ENCODE data around the gene UGT2B7.
"Not testable (repeated sequence)": the region's sequence is repeated elsewhere in the genome, so short reads cannot be mapped to it uniquely, and the experiment has no call there.

Gene UGT2B7

GRCh38 chr4:69099910-69100309, 3.6 kb downstream of the UGT2B7 start:
- H3K9ac ChIP-seq (ENCODE audit: low read depth, low read length): no peak overlapping the region

GRCh38 chr4:69102668-69103067, 6.4 kb downstream of the UGT2B7 start:
- not testable (repeated sequence) for H3K4me1 ChIP-seq (ENCODE audit: insufficient read depth, low read length); H3K9me3 ChIP-seq (ENCODE audit: control insufficient read depth, insufficient read depth, low read length); H3K9ac ChIP-seq (ENCODE audit: low read depth, low read length); H3K36me3 ChIP-seq (ENCODE audit: insufficient read depth, low read length)

More at GRCh38 chr4:69099910-69100309, 3.6 kb downstream of the UGT2B7 start:
- Histone ChIP-seq H3K36me3 (ENCODE audit: insufficient read depth, low read length) (no peaks in the 10 kb centered on the region), H3K4me1 (ENCODE audit: insufficient read depth, low read length) (no peaks in the 10 kb centered on the region), H3K9me3 (ENCODE audit: control insufficient read depth, insufficient read depth, low read length) (no peaks in the 10 kb centered on the region)

GRCh38 chr4:69104719-69105275, 8.5 kb downstream of the UGT2B7 start:
- no peak overlapping the region for H3K9ac ChIP-seq (ENCODE audit: low read depth, low read length)
- H3K9me3 ChIP-seq (ENCODE audit: control insufficient read depth, insufficient read depth, low read length): no peaks in the 10 kb centered on the region
- H3K4me1 ChIP-seq (ENCODE audit: insufficient read depth, low read length): no peaks in the 10 kb centered on the region
- H3K36me3 ChIP-seq (ENCODE audit: insufficient read depth, low read length): no peaks in the 10 kb centered on the region

GRCh38 chr4:69115151-69115850, 19.0 kb downstream of the UGT2B7 start:
- not testable (repeated sequence) for H3K36me3 ChIP-seq (ENCODE audit: insufficient read depth, low read length); H3K9ac ChIP-seq (ENCODE audit: low read depth, low read length); H3K9me3 ChIP-seq (ENCODE audit: control insufficient read depth, insufficient read depth, low read length); H3K4me1 ChIP-seq (ENCODE audit: insufficient read depth, low read length)

- Histone ChIP-seq H3K9ac (ENCODE audit: low read depth, low read length) (no peak overlapping the region), H3K4me1 (ENCODE audit: insufficient read depth, low read length) (no peaks in the 10 kb centered on the region)
Observed at GRCh38 chr4:69115851-69116213, 19.6 kb downstream of the UGT2B7 start.

GRCh38 chr4:69116645-69117321, 20.5 kb downstream of the UGT2B7 start:
- Histone ChIP-seq H3K36me3 (ENCODE audit: insufficient read depth, low read length) (no peaks in the 10 kb centered on the region), H3K9ac (ENCODE audit: low read depth, low read length) (no peak overlapping the region), H3K9me3 (ENCODE audit: control insufficient read depth, insufficient read depth, low read length) (no peaks in the 10 kb centered on the region), H3K4me1 (ENCODE audit: insufficient read depth, low read length) (no peaks in the 10 kb centered on the region)

More at GRCh38 chr4:69115851-69116213, 19.6 kb downstream of the UGT2B7 start:
- no peaks in the 10 kb centered on the region for H3K9me3 ChIP-seq (ENCODE audit: control insufficient read depth, insufficient read depth, low read length)
- H3K36me3 ChIP-seq (ENCODE audit: insufficient read depth, low read length): no peaks in the 10 kb centered on the region

- Histone ChIP-seq H3K9ac (ENCODE audit: low read depth, low read length) (no peak overlapping the region), H3K9me3 (ENCODE audit: control insufficient read depth, insufficient read depth, low read length) (no peaks in the 10 kb centered on the region), H3K4me1 (ENCODE audit: insufficient read depth, low read length) (no peaks in the 10 kb centered on the region), H3K36me3 (ENCODE audit: insufficient read depth, low read length) (no peaks in the 10 kb centered on the region)
Observed at GRCh38 chr4:69120870-69121269, 24.6 kb downstream of the UGT2B7 start.

- Histone ChIP-seq H3K4me1 (ENCODE audit: insufficient read depth, low read length) (no peaks in the 10 kb centered on the region), H3K36me3 (ENCODE audit: insufficient read depth, low read length) (no peaks in the 10 kb centered on the region), H3K9me3 (ENCODE audit: control insufficient read depth, insufficient read depth, low read length) (no peaks in the 10 kb centered on the region), H3K9ac (ENCODE audit: low read depth, low read length) (no peak overlapping the region)
Observed at GRCh38 chr4:69122476-69122875, 26.2 kb downstream of the UGT2B7 start.

- Histone ChIP-seq H3K9me3 (ENCODE audit: control insufficient read depth, insufficient read depth, low read length) (no peaks in the 10 kb centered on the region), H3K36me3 (ENCODE audit: insufficient read depth, low read length) (no peaks in the 10 kb centered on the region), H3K4me1 (ENCODE audit: insufficient read depth, low read length) (no peaks in the 10 kb centered on the region), H3K9ac (ENCODE audit: low read depth, low read length) (no peak overlapping the region)
Observed at GRCh38 chr4:69124941-69125340, 28.7 kb downstream of the UGT2B7 start.

GRCh38 chr4:69126024-69126423, 29.8 kb downstream of the UGT2B7 start:
- Histone ChIP-seq H3K36me3 (ENCODE audit: insufficient read depth, low read length) (no peaks in the 10 kb centered on the region), H3K9me3 (ENCODE audit: control insufficient read depth, insufficient read depth, low read length) (no peaks in the 10 kb centered on the region), H3K9ac (ENCODE audit: low read depth, low read length) (no peak overlapping the region), H3K4me1 (ENCODE audit: insufficient read depth, low read length) (no peaks in the 10 kb centered on the region)

GRCh38 chr4:69133993-69134392, 37.7 kb downstream of the UGT2B7 start:
- Histone ChIP-seq H3K9ac (ENCODE audit: low read depth, low read length) (no peak overlapping the region), H3K36me3 (ENCODE audit: insufficient read depth, low read length) (no peaks in the 10 kb centered on the region), H3K9me3 (ENCODE audit: control insufficient read depth, insufficient read depth, low read length) (no peaks in the 10 kb centered on the region), H3K4me1 (ENCODE audit: insufficient read depth, low read length) (no peaks in the 10 kb centered on the region)

- Histone ChIP-seq H3K4me1 (ENCODE audit: insufficient read depth, low read length) (no peaks in the 10 kb centered on the region), H3K9me3 (ENCODE audit: control insufficient read depth, insufficient read depth, low read length) (no peaks in the 10 kb centered on the region), H3K36me3 (ENCODE audit: insufficient read depth, low read length) (no peaks in the 10 kb centered on the region), H3K9ac (ENCODE audit: low read depth, low read length) (no peak overlapping the region)
Observed at GRCh38 chr4:69134471-69134870, 38.2 kb downstream of the UGT2B7 start.

- Histone ChIP-seq H3K4me1 (ENCODE audit: insufficient read depth, low read length) (no peaks in the 10 kb centered on the region), H3K36me3 (ENCODE audit: insufficient read depth, low read length) (no peaks in the 10 kb centered on the region), H3K9me3 (ENCODE audit: control insufficient read depth, insufficient read depth, low read length) (no peaks in the 10 kb centered on the region), H3K9ac (ENCODE audit: low read depth, low read length) (no peak overlapping the region)
Observed at GRCh38 chr4:69141320-69141719, 45.0 kb downstream of the UGT2B7 start.

- H3K9me3 ChIP-seq (ENCODE audit: control insufficient read depth, insufficient read depth, low read length): no peaks in the 10 kb centered on the region
- H3K9ac ChIP-seq (ENCODE audit: low read depth, low read length): no peak overlapping the region
Observed at GRCh38 chr4:69147334-69147733, 51.1 kb downstream of the UGT2B7 start.

GRCh38 chr4:69154021-69154420, 57.7 kb downstream of the UGT2B7 start:
- no peak overlapping the region for H3K9ac ChIP-seq (ENCODE audit: low read depth, low read length)
- H3K4me1 ChIP-seq (ENCODE audit: insufficient read depth, low read length): no peaks in the 10 kb centered on the region
- H3K9me3 ChIP-seq (ENCODE audit: control insufficient read depth, insufficient read depth, low read length): no peaks in the 10 kb centered on the region
- H3K36me3 ChIP-seq (ENCODE audit: insufficient read depth, low read length): no peaks in the 10 kb centered on the region

More at GRCh38 chr4:69147334-69147733, 51.1 kb downstream of the UGT2B7 start:
- Histone ChIP-seq H3K36me3 (ENCODE audit: insufficient read depth, low read length) (no peaks in the 10 kb centered on the region), H3K4me1 (ENCODE audit: insufficient read depth, low read length) (no peaks in the 10 kb centered on the region)
